Heart left ventricle (tissue), 16 donors: Measurements from ENCODE around the gene PER2. TPM values are rescaled to one million over a fixed set of nuclear protein-coding genes. Genes with fewer than 3 reads are reported as not detected.

Source experiments
- ATAC-seq, 4 donors: fragments of 200-7000 bp; cut with Tn5 transposase; one replicate each; pipeline ENCODE4 v1.9.1; 2020 to 2022; ENCODE audit warnings: moderate library complexity in 4 of 4, mild to moderate bottlenecking in 3 of 4, moderate number of reproducible peaks in 1 of 4
- DNase-seq, 5 donors: peaks; one replicate each; pipeline ENCODE4 v3.0.0-alpha.2; 2020
- H3K27ac ChIP-seq, 12 donors: fragments of 200-600 bp; sonication (generic) in 4 of 12; one replicate each; pipeline versions ENCODE4 v1.5.0 to v1.8.0; 2016 to 2022; ENCODE audit warnings: mild to moderate bottlenecking in 2 of 12
- H3K27me3 ChIP-seq, 9 donors: fragments of 200-600 bp; sonication (generic) in 2 of 9; one replicate each; pipeline versions ENCODE4 v1.5.1 to v1.8.0; 2016 to 2022; ENCODE audit warnings: mild to moderate bottlenecking in 3 of 9
- H3K36me3 ChIP-seq, 9 donors: fragments of 200-600 bp; sonication (generic) in 2 of 9; one replicate each; pipeline versions ENCODE4 v1.5.0 to v1.8.0; 2018 to 2022; ENCODE audit warnings: mild to moderate bottlenecking in 2 of 9
- H3K4me1 ChIP-seq, 12 donors: fragments of 200-600 bp; sonication (generic) in 4 of 12; one replicate each; pipeline versions ENCODE4 v1.5.0 to v1.8.0; 2016 to 2022; ENCODE audit warnings: mild to moderate bottlenecking in 3 of 12
- H3K4me3 ChIP-seq, 12 donors: fragments of 200-600 bp; sonication (generic) in 4 of 12; one replicate each; pipeline versions ENCODE4 v1.5.0 to v1.8.0; 2017 to 2022; ENCODE audit warnings: mild to moderate bottlenecking in 9 of 12, moderate library complexity in 4 of 12
- H3K9me3 ChIP-seq, 12 donors: fragments of 200-600 bp; sonication (generic) in 4 of 12; one replicate each; pipeline versions ENCODE4 v1.5.0 to v1.8.0; 2016 to 2022; ENCODE audit warnings: mild to moderate bottlenecking in 1 of 12
- CTCF ChIP-seq, 12 donors: fragments of 200-600 bp; sonication (generic) in 4 of 12; IDR thresholded peaks; one replicate each; pipeline versions ENCODE4 v1.5.0 to v1.8.0; 2018 to 2022; ENCODE audit warnings: antibody characterized with exemption in 12 of 12, mild to moderate bottlenecking in 5 of 12
- POLR2A ChIP-seq, 2 donors: fragments of 450-650 bp; IDR thresholded peaks; one replicate each; pipeline ENCODE4 v1.6.1; 2017; ENCODE audit warnings: antibody characterized with exemption in 2 of 2, mild to moderate bottlenecking in 2 of 2, moderate library complexity in 2 of 2
- WGBS, 4 donors: extraction: QIAGEN DNeasy Blood & Tissue Kit in 2 of 4; methylation state at CpG; one replicate each; pipeline versions ENCODE4 v1.1.5 to v1.1.7; 2013 to 2018; 5-methylcytosine and 5-hydroxymethylcytosine counted together
- intact Hi-C, 10 donors: fragments of 100-400 bp; cut with DNase I; formaldehyde crosslinking; loops; one replicate each; pipeline versions ENCODE4 v1.11.1 to v1.14.2; 2022
- polyA plus RNA-seq, 2 donors: library from polyadenylated mRNA; stranded (reverse); fragments of 200-250 nt; gene quantifications; one replicate each; pipeline ENCODE4 v1.2.3, GENCODE V29; 2013
- total RNA-seq, 9 donors: library from RNA; depleted of rRNA in 2 of 9; stranded (reverse); fragments of >200 nt in 2 of 9; fragmentation: NEBNext Ultra II Directional in 3 of 9; extraction: Animal tissue kit (Norgen Biotek cat#: 25700) in 3 of 9; gene quantifications; one replicate each; pipeline versions ENCODE4 v1.1.0 to v1.2.4, GENCODE V29; 2016 to 2023
- donor health status: ischemic (EF 13 %, LVEDD 7.1; RV severe dilation, severe dysfunction).
- donor health status: healthy with polysubstance abuse.
- donor health status: DM: no; HTN: yes; CAD: no.
- donor health status: DM: no; HTN: no; CAD: no.
- donor health status: ischemic (EF 25% LVEDD 6.9; RV normal size, moderate dysfunction).
- donor health status: ischemic (EF 25% LVEDD 5.7; RV mildly dilated, moderate dysfunction).
- donor health status: healthy.
- donor health status: DM: yes; HTN: yes; CAD: no.
- donor health status: ischemic (EF 35%, LVEDD 5.7; RV mildly dilated, moderate dysfunction).
- donor health status: nonischemic (EF 11% LVEDD 7.7; RV severe dilation, severe dysfunction).
- donor health status: DM: yes; HTN: yes; CAD: no.
- donor health status: PGD.
- donor health status: ischemic (EF 29% LVEDD 5.4; RV normal size, mild dysfunction).
- donor health status: nonischemic (EF 23%, LVEDD 6.1; RV moderate dilation, normal function).

PER2 gene
- total and polyA plus RNA-seq, 11 donors, result 1.6 to 17.1 (median 4.2) TPM

GRCh38 chr2:238291550-238292281 lies 3.3 kb upstream of the PER2 start:
- H3K4me1 ChIP-seq, result peaks cover 4 to 31% (median 19%) of the 10 kb centered on the region in 12 donors
- no peak overlapping the region for H3K27ac ChIP-seq
- H3K9me3 ChIP-seq, result no peaks in the 10 kb centered on the region
- no peak for TF ChIP-seq CTCF (IDR thresholded peaks at IDR 0.05)
- no peak for TF ChIP-seq POLR2A (IDR thresholded peaks at IDR 0.05)
- no peaks in the 10 kb centered on the region for H3K27me3 ChIP-seq
- no peak overlapping the region for H3K4me3 ChIP-seq
- DNase-seq, result no peak
- intact Hi-C loops, result loop anchor here in 1 of 10 donors (1.0 kb wide), 1 partner anchor 25 kb away; no protein-coding TSS in a partner anchor
- no peak for ATAC-seq
- H3K36me3 ChIP-seq, result no peaks in the 10 kb centered on the region
- WGBS, 4 donors, result 64 to 100% (median 95%) methylated on average over 1 to 8 of the region's 8 CpGs

- Histone ChIP-seq H3K27me3 (no peaks in the 10 kb centered on the region), H3K36me3 (no peaks in the 10 kb centered on the region), H3K4me3 (no peak overlapping the region), H3K4me1 (peaks cover 4 to 38% (median 27%) of the 10 kb centered on the region in 12 donors), H3K9me3 (no peaks in the 10 kb centered on the region), H3K27ac (peak overlapping the region in 6 of 12 donors; percentile 9 to 94 (median 38))
- WGBS, 4 donors, result 88 to 96% (median 94%) methylated on average over 5 of the region's 5 CpGs
- TF ChIP-seq CTCF (IDR thresholded peaks at IDR 0.05) (no peak), POLR2A (IDR thresholded peaks at IDR 0.05) (no peak)
- intact Hi-C loops, result loop anchor here in 1 of 10 donors (1.0 kb wide), 1 partner anchor 25 kb away; no protein-coding TSS in a partner anchor
- DNase-seq (peak in 1 of 5 donors; percentile 32), ATAC-seq (no peak)
Measured at GRCh38 chr2:238290715-238291549, 2.5 kb upstream of the PER2 start.

- Histone ChIP-seq H3K27me3 (no peaks in the 10 kb centered on the region), H3K9me3 (no peaks in the 10 kb centered on the region), H3K4me1 (peaks cover 4 to 46% (median 35%) of the 10 kb centered on the region in 12 donors), H3K27ac (peak overlapping the region in 11 of 12 donors; percentile 71 to 98 (median 92)), H3K4me3 (peak overlapping the region in 3 of 12 donors; percentile 68 to 99 (median 96)), H3K36me3 (no peaks in the 10 kb centered on the region)
- ATAC-seq, result peak in 2 of 4 donors; percentile 7 to 58
- intact Hi-C loops, result no loop called here
- DNase-seq, result peak in 4 of 5 donors; percentile 58 to 80 (median 71)
- TF ChIP-seq CTCF (IDR thresholded peaks at IDR 0.05) (no peak), POLR2A (IDR thresholded peaks at IDR 0.05) (no peak)
- WGBS, 4 donors, result 41 to 57% (median 46%) methylated on average over 8 of the region's 8 CpGs
Measured at GRCh38 chr2:238290091-238290509, 1.7 kb upstream of the PER2 start.
